ENCODE data around the gene RPH3AL. TPM values are rescaled to one million over a fixed set of nuclear protein-coding genes. Genes with fewer than 3 reads are reported as not detected.

The RPH3AL gene
- polyA plus RNA-seq, 3 donors = 0.71 to 1.9 (median 1.5) TPM

DNA sequence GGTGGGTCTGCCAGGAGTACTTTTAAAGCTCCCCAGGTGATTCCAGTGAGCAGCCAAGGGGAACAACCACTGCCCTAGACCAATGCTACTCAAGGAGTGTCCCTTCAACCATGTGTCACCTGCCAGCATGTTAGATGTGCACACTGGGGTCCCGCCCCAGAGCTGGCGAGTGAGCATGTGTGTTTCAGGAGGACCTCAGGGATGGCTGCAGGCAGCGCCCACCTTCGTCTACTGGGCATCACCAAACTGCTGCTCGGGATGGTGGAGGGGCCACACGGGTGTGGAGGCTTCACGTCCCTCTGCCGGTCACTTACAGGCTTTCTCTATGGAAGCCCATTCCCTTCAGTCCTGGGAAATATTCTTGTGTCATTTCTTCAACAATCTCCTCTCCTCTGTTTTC lies 142.2 kb downstream of the RPH3AL start:
- H3K27ac Mint-ChIP-seq = no peak overlapping the region
- Histone ChIP-seq H4K20me1 (ENCODE audit: insufficient read depth, low read length) (no peaks in the 10 kb centered on the region), H3K27ac (ENCODE audit: low read depth in 1 of 2, low read length in 2 of 2) (no peak overlapping the region), H3K79me2 (ENCODE audit: insufficient read depth, low read length) (no peaks in the 10 kb centered on the region), H3K9ac (ENCODE audit: insufficient read depth, low read length, poor library complexity, severe bottlenecking) (no peak overlapping the region), H3K4me3 (replicated peaks in 1 of 3; ENCODE audit: low read depth in 2 of 3, low read length in 3 of 3) (no peak overlapping the region), H2AFZ (ENCODE audit: insufficient read depth, low read depth, low read length, poor library complexity, severe bottlenecking) (no peak overlapping the region), H3K4me2 (replicated peaks; ENCODE audit: extremely low read depth, low read length, poor library complexity, severe bottlenecking) (no peak overlapping the region), H3K9me3 (replicated peaks in 1 of 2; ENCODE audit: control insufficient read depth in 1 of 2, insufficient read depth in 1 of 2, low read length in 2 of 2) (peaks cover 0 to 10% of the 10 kb centered on the region in 2 donors), H3K4me1 (ENCODE audit: control insufficient read depth in 1 of 2, insufficient read depth in 2 of 2, low read length in 2 of 2) (peaks cover 3 to 5% of the 10 kb centered on the region in 2 donors), H3K36me3 (replicated peaks in 1 of 2; ENCODE audit: control insufficient read depth in 1 of 2, insufficient read depth in 2 of 2, low read length in 2 of 2) (no peaks in the 10 kb centered on the region), H3K27me3 (ENCODE audit: control insufficient read depth in 2 of 2, insufficient read depth in 2 of 2, low read length in 2 of 2) (peaks cover 0 to 15% of the 10 kb centered on the region in 2 donors)
- H3K4me1 Mint-ChIP-seq = peaks cover 7% of the 10 kb centered on the region
- WGBS (ENCODE audit: insufficient coverage) = 100% methylated on average over 4 of the region's 8 CpGs
- no peak overlapping the region for H3K4me3 Mint-ChIP-seq
- TF ChIP-seq, protein P1, sequence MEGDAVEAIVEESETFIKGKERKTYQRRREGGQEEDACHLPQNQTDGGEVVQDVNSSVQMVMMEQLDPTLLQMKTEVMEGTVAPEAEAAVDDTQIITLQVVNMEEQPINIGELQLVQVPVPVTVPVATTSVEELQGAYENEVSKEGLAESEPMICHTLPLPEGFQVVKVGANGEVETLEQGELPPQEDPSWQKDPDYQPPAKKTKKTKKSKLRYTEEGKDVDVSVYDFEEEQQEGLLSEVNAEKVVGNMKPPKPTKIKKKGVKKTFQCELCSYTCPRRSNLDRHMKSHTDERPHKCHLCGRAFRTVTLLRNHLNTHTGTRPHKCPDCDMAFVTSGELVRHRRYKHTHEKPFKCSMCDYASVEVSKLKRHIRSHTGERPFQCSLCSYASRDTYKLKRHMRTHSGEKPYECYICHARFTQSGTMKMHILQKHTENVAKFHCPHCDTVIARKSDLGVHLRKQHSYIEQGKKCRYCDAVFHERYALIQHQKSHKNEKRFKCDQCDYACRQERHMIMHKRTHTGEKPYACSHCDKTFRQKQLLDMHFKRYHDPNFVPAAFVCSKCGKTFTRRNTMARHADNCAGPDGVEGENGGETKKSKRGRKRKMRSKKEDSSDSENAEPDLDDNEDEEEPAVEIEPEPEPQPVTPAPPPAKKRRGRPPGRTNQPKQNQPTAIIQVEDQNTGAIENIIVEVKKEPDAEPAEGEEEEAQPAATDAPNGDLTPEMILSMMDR (IDR thresholded peaks at IDR 0.05) = no peak
- DNase-seq = no peak
- peaks cover 5 to 25% (median 9%) of the 10 kb centered on the region in 7 donors for H3K9me3 Mint-ChIP-seq
- intact Hi-C loops (cut with micrococcal nuclease) = no loop called here
- H3K27me3 Mint-ChIP-seq (ENCODE audit: low read depth in 3 of 3) = peaks cover 9 to 19% (median 19%) of the 10 kb centered on the region in 3 donors
- peaks cover 0 to 2% of the 10 kb centered on the region in 2 donors for H3K36me3 Mint-ChIP-seq

DNA sequence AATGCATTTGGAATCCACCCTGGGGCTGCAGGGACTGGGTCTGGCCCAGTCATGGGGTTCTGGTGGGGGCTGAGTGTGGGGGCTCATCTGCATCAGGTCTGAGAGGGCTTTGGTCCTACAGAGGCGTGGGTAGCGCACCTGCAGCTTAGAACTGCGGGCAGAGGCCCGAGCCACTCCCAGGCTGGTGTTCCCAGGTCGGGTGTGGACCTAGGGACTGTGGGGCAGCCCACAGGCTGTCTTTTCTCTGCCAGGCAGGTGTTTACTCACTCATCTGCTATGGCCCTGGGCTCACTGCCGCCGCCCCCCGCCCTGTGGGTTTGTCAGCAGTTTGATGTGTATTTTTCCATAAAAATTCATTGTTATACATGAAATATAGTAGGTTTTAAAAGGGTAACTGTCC lies 144.2 kb downstream of the RPH3AL start:
- Mint-ChIP-seq H3K27me3 (ENCODE audit: low read depth in 3 of 3) (peaks cover 9 to 25% (median 21%) of the 10 kb centered on the region in 3 donors), H3K4me3 (no peak overlapping the region), H3K9me3 (peaks cover 5 to 31% (median 9%) of the 10 kb centered on the region in 7 donors), H3K4me1 (peaks cover 3% of the 10 kb centered on the region), H3K36me3 (peaks cover 0 to 2% of the 10 kb centered on the region in 2 donors), H3K27ac (no peak overlapping the region)
- Histone ChIP-seq H3K27me3 (ENCODE audit: control insufficient read depth in 2 of 2, insufficient read depth in 2 of 2, low read length in 2 of 2) (peaks cover 0 to 15% of the 10 kb centered on the region in 2 donors), H3K4me1 (ENCODE audit: control insufficient read depth in 1 of 2, insufficient read depth in 2 of 2, low read length in 2 of 2) (no peaks in the 10 kb centered on the region), H3K36me3 (replicated peaks in 1 of 2; ENCODE audit: control insufficient read depth in 1 of 2, insufficient read depth in 2 of 2, low read length in 2 of 2) (no peaks in the 10 kb centered on the region), H3K4me2 (replicated peaks; ENCODE audit: extremely low read depth, low read length, poor library complexity, severe bottlenecking) (no peak overlapping the region), H3K9me3 (replicated peaks in 1 of 2; ENCODE audit: control insufficient read depth in 1 of 2, insufficient read depth in 1 of 2, low read length in 2 of 2) (peaks cover 0 to 10% of the 10 kb centered on the region in 2 donors), H4K20me1 (ENCODE audit: insufficient read depth, low read length) (no peaks in the 10 kb centered on the region), H2AFZ (ENCODE audit: insufficient read depth, low read depth, low read length, poor library complexity, severe bottlenecking) (no peak overlapping the region), H3K79me2 (ENCODE audit: insufficient read depth, low read length) (no peaks in the 10 kb centered on the region), H3K9ac (ENCODE audit: insufficient read depth, low read length, poor library complexity, severe bottlenecking) (no peak overlapping the region), H3K27ac (ENCODE audit: low read depth in 1 of 2, low read length in 2 of 2) (no peak overlapping the region), H3K4me3 (replicated peaks in 1 of 3; ENCODE audit: low read depth in 2 of 3, low read length in 3 of 3) (no peak overlapping the region)
- TF ChIP-seq, protein P1 (IDR thresholded peaks at IDR 0.05) = no peak
- 92% methylated on average over 5 of the region's 8 CpGs for WGBS (ENCODE audit: insufficient coverage)
- no peak for DNase-seq
- intact Hi-C loops (cut with micrococcal nuclease) = no loop called here
